CD8-positive, alpha-beta memory T cell (primary cell): ENCODE results near the gene MYT1. TPM values are rescaled to one million over a fixed set of nuclear protein-coding genes. Genes with fewer than 3 reads are reported as not detected.

Source experiments
- CTCF ChIA-PET: fragments of 350-600 bp; sonication (Branson Sonifier 250); formaldehyde crosslinking; loops from one replicate; lab custom pipeline; 2021; ENCODE audit warnings: antibody characterized with exemption; lab: Charles Lee
- POLR2A ChIA-PET: fragments of 350-600 bp; sonication (Branson Sonifier 250); formaldehyde crosslinking; loops from one replicate; lab custom pipeline; 2021; ENCODE audit warnings: antibody characterized with exemption; lab: Charles Lee
- DNase-seq, 5 donors: peaks; one replicate each; pipeline versions ENCODE4 v3.0.0 to v3.0.0-alpha.2; 2020 to 2022; ENCODE audit warnings: mixed read lengths in 1 of 5
- H3K27ac ChIP-seq: one replicate; pipeline ENCODE4 v1.7.0; 2013; ENCODE audit warnings: low read depth, mild to moderate bottlenecking, low read length, moderate library complexity
- H3K27me3 ChIP-seq: 2 replicates; pipeline ENCODE4 v1.7.0; 2013; ENCODE audit warnings: low read length, mild to moderate bottlenecking; ENCODE audit not compliant: insufficient read depth, poor library complexity, severe bottlenecking
- H3K36me3 ChIP-seq: 2 replicates; pipeline ENCODE4 v1.7.0; 2013; ENCODE audit warnings: mild to moderate bottlenecking, low read length, moderate library complexity; ENCODE audit not compliant: insufficient read depth
- H3K4me1 ChIP-seq: 2 replicates; pipeline ENCODE4 v1.7.0; 2013; ENCODE audit warnings: mild to moderate bottlenecking, low read length, moderate library complexity; ENCODE audit not compliant: insufficient read depth
- H3K4me3 ChIP-seq: 2 replicates; pipeline ENCODE4 v1.7.0; 2013; ENCODE audit warnings: mild to moderate bottlenecking, low read length
- H3K9me3 ChIP-seq: 2 replicates; pipeline ENCODE4 v1.7.0; 2013; ENCODE audit warnings: mild to moderate bottlenecking, low read length
- H3K27ac Mint-ChIP-seq, 8 donors: one replicate each; pipeline ENCODE4 v1.8.0; 2020 to 2021; ENCODE audit warnings: mixed read lengths in 8 of 8, mild to moderate bottlenecking in 6 of 8, inconsistent platforms in 3 of 8, moderate library complexity in 3 of 8
- H3K27me3 Mint-ChIP-seq, 2 donors: one replicate each; pipeline ENCODE4 v1.8.0; 2020 to 2021; ENCODE audit warnings: mixed read lengths in 2 of 2, mild to moderate bottlenecking in 1 of 2, moderate library complexity in 1 of 2
- H3K36me3 Mint-ChIP-seq, 3 donors: one replicate each; pipeline ENCODE4 v1.8.0; 2020 to 2021; ENCODE audit warnings: mixed read lengths in 3 of 3, inconsistent platforms in 1 of 3, mild to moderate bottlenecking in 1 of 3
- H3K4me1 Mint-ChIP-seq, 3 donors: one replicate each; pipeline ENCODE4 v1.8.0; 2020 to 2021; ENCODE audit warnings: mixed read lengths in 3 of 3, inconsistent platforms in 1 of 3, mild to moderate bottlenecking in 1 of 3
- H3K4me3 Mint-ChIP-seq, 7 donors: one replicate each; pipeline ENCODE4 v1.8.0; 2020 to 2021; ENCODE audit warnings: mixed read lengths in 7 of 7, mild to moderate bottlenecking in 6 of 7, moderate library complexity in 4 of 7, inconsistent platforms in 2 of 7
- H3K9me3 Mint-ChIP-seq, 5 donors: one replicate each; pipeline ENCODE4 v1.8.0; 2020 to 2022; ENCODE audit warnings: mixed read lengths in 5 of 5, mild to moderate bottlenecking in 3 of 5, moderate library complexity in 2 of 5, inconsistent platforms in 1 of 5
- polyA plus RNA-seq: library from polyadenylated mRNA; unstranded; fragments of 300-500 nt; fragmentation: Illumina TruSeq; gene quantifications from one replicate; pipeline ENCODE4 v1.2.3, GENCODE V29; 2021
- total RNA-seq, 2 experiments: library from RNA; stranded (reverse); gene quantifications; one replicate each; pipeline ENCODE4 v1.2.3, GENCODE V29; 2021

MYT1 gene
- total and polyA plus RNA-seq, 3 experiments from 2014 or later: 0.07 TPM; not detected in 2

GRCh38 chr20:64219730-64220129 lies 55.5 kb downstream of the MYT1 start:
- Mint-ChIP-seq H3K27ac (no peak overlapping the region), H3K4me3 (no peak overlapping the region), H3K36me3 (no peaks in the 10 kb centered on the region), H3K9me3 (no peaks in the 10 kb centered on the region), H3K4me1 (peaks cover 11 to 27% (median 12%) of the 10 kb centered on the region in 3 donors), H3K27me3 (peaks cover 4 to 14% of the 10 kb centered on the region in 2 donors)
- Histone ChIP-seq H3K4me3 (no peak overlapping the region), H3K27me3 (no peaks in the 10 kb centered on the region), H3K27ac (no peak overlapping the region), H3K4me1 (peaks cover 5% of the 10 kb centered on the region), H3K36me3 (no peaks in the 10 kb centered on the region), H3K9me3 (no peaks in the 10 kb centered on the region)
- CTCF ChIA-PET: no interaction called here
- POLR2A ChIA-PET: no interaction called here
- DNase-seq: no peak

- ChIA-PET POLR2A (no interaction called here), CTCF (no interaction called here)
- Histone ChIP-seq H3K27me3 (no peaks in the 10 kb centered on the region), H3K36me3 (no peaks in the 10 kb centered on the region), H3K9me3 (no peaks in the 10 kb centered on the region), H3K4me3 (no peak overlapping the region), H3K4me1 (no peaks in the 10 kb centered on the region), H3K27ac (no peak overlapping the region)
- Mint-ChIP-seq H3K36me3 (no peaks in the 10 kb centered on the region), H3K4me3 (no peak overlapping the region), H3K27me3 (peaks cover 2 to 14% of the 10 kb centered on the region in 2 donors), H3K27ac (no peak overlapping the region), H3K4me1 (peaks cover 7 to 22% (median 8%) of the 10 kb centered on the region in 3 donors), H3K9me3 (no peaks in the 10 kb centered on the region)
- no peak for DNase-seq
These were observed 56.2 kb downstream of the MYT1 start for GRCh38 chr20:64220420-64220819.

GRCh38 chr20:64220891-64221527 lies 56.8 kb downstream of the MYT1 start:
- H3K27me3 Mint-ChIP-seq: peaks cover 2 to 16% of the 10 kb centered on the region in 2 donors
- peaks cover 7 to 21% (median 10%) of the 10 kb centered on the region in 3 donors for H3K4me1 Mint-ChIP-seq
- no peak overlapping the region for H3K4me3 Mint-ChIP-seq
- H3K27ac ChIP-seq: no peak overlapping the region
- peak overlapping the region in 2 of 8 donors; percentile 61 to 94 for H3K27ac Mint-ChIP-seq
- H3K36me3 ChIP-seq: no peaks in the 10 kb centered on the region
- H3K27me3 ChIP-seq: no peaks in the 10 kb centered on the region
- DNase-seq: no peak
- CTCF ChIA-PET: no interaction called here
- H3K4me1 ChIP-seq: no peaks in the 10 kb centered on the region
- H3K36me3 Mint-ChIP-seq: no peaks in the 10 kb centered on the region
- no peak overlapping the region for H3K4me3 ChIP-seq
- no peaks in the 10 kb centered on the region for H3K9me3 Mint-ChIP-seq
- no peaks in the 10 kb centered on the region for H3K9me3 ChIP-seq
- POLR2A ChIA-PET: no interaction called here

GRCh38 chr20:64222291-64222735 lies 58.1 kb downstream of the MYT1 start:
- Mint-ChIP-seq H3K27ac (peak overlapping the region in 1 of 8 donors; percentile 24), H3K4me3 (no peak overlapping the region), H3K9me3 (no peaks in the 10 kb centered on the region), H3K36me3 (no peaks in the 10 kb centered on the region), H3K27me3 (peaks cover 2 to 16% of the 10 kb centered on the region in 2 donors), H3K4me1 (peaks cover 19 to 31% (median 22%) of the 10 kb centered on the region in 3 donors)
- H3K27me3 ChIP-seq: no peaks in the 10 kb centered on the region
- H3K36me3 ChIP-seq: no peaks in the 10 kb centered on the region
- H3K9me3 ChIP-seq: no peaks in the 10 kb centered on the region
- H3K4me3 ChIP-seq: no peak overlapping the region
- no peak for DNase-seq
- POLR2A ChIA-PET: no interaction called here
- peaks cover 12% of the 10 kb centered on the region for H3K4me1 ChIP-seq
- CTCF ChIA-PET: no interaction called here
- H3K27ac ChIP-seq: no peak overlapping the region

- POLR2A ChIA-PET: no interaction called here
- H3K4me1 ChIP-seq: peaks cover 19% of the 10 kb centered on the region
- no peak overlapping the region for H3K4me3 ChIP-seq
- H3K9me3 ChIP-seq: no peaks in the 10 kb centered on the region
- H3K27ac ChIP-seq: no peak overlapping the region
- no peaks in the 10 kb centered on the region for H3K36me3 ChIP-seq
- Mint-ChIP-seq H3K4me1 (peaks cover 25 to 38% (median 26%) of the 10 kb centered on the region in 3 donors), H3K27me3 (peaks cover 3 to 17% of the 10 kb centered on the region in 2 donors), H3K27ac (no peak overlapping the region), H3K9me3 (no peaks in the 10 kb centered on the region), H3K4me3 (peak overlapping the region in 1 of 7 donors; percentile 10), H3K36me3 (no peaks in the 10 kb centered on the region)
- H3K27me3 ChIP-seq: no peaks in the 10 kb centered on the region
- CTCF ChIA-PET: no interaction called here
- DNase-seq: no peak
These were observed 58.7 kb downstream of the MYT1 start for GRCh38 chr20:64222851-64223525.

GRCh38 chr20:64223526-64224067 lies 59.3 kb downstream of the MYT1 start:
- Histone ChIP-seq H3K4me1 (peaks cover 22% of the 10 kb centered on the region), H3K4me3 (no peak overlapping the region), H3K27ac (no peak overlapping the region), H3K9me3 (no peaks in the 10 kb centered on the region), H3K27me3 (no peaks in the 10 kb centered on the region), H3K36me3 (no peaks in the 10 kb centered on the region)
- Mint-ChIP-seq H3K36me3 (no peaks in the 10 kb centered on the region), H3K9me3 (no peaks in the 10 kb centered on the region), H3K4me3 (no peak overlapping the region), H3K27me3 (peaks cover 6 to 20% of the 10 kb centered on the region in 2 donors), H3K4me1 (peaks cover 29 to 44% (median 31%) of the 10 kb centered on the region in 3 donors), H3K27ac (no peak overlapping the region)
- DNase-seq: no peak
- POLR2A ChIA-PET: no interaction called here
- CTCF ChIA-PET: no interaction called here

GRCh38 chr20:64224351-64225170 lies 60.3 kb downstream of the MYT1 start:
- H3K27ac Mint-ChIP-seq: no peak overlapping the region
- H3K27me3 Mint-ChIP-seq: peaks cover 3 to 18% of the 10 kb centered on the region in 2 donors
- DNase-seq: no peak
- H3K36me3 Mint-ChIP-seq: no peaks in the 10 kb centered on the region
- no peak overlapping the region for H3K4me3 Mint-ChIP-seq
- H3K4me3 ChIP-seq: no peak overlapping the region
- ChIA-PET POLR2A (no interaction called here), CTCF (no interaction called here)
- no peaks in the 10 kb centered on the region for H3K9me3 Mint-ChIP-seq
- H3K27ac ChIP-seq: no peak overlapping the region
- H3K36me3 ChIP-seq: no peaks in the 10 kb centered on the region
- no peaks in the 10 kb centered on the region for H3K9me3 ChIP-seq
- H3K27me3 ChIP-seq: no peaks in the 10 kb centered on the region
- H3K4me1 ChIP-seq: peaks cover 22% of the 10 kb centered on the region
- H3K4me1 Mint-ChIP-seq: peaks cover 25 to 36% (median 27%) of the 10 kb centered on the region in 3 donors
